H9 (cell line): ENCODE data around the gene DCP1B. TPM values are rescaled to one million over a fixed set of nuclear protein-coding genes. Genes with fewer than 3 reads are reported as not detected.
A peak's percentile ranks its signal among the peaks of the same experiment; 100 is the strongest.

ENCODE experiments used
- DNase-seq: peaks from one replicate; pipeline ENCODE4 v3.0.0-alpha.2; 2017
- H2AFZ ChIP-seq: one replicate; pipeline ENCODE4 v1.6.1; 2013; ENCODE audit warnings: mild to moderate bottlenecking, low read length, control low read depth, moderate library complexity
- H2AK5ac ChIP-seq: 2 replicates; pipeline ENCODE4 v1.6.1; 2013; ENCODE audit warnings: low read length, control low read depth, mixed read lengths; ENCODE audit not compliant: insufficient read length
- H2BK120ac ChIP-seq: one replicate; pipeline ENCODE4 v1.6.1; 2013; ENCODE audit warnings: low read depth, mild to moderate bottlenecking, low read length, control low read depth, inconsistent platforms; ENCODE audit not compliant: poor library complexity, severe bottlenecking
- H2BK12ac ChIP-seq: 2 replicates; pipeline ENCODE4 v1.6.1; 2013; ENCODE audit warnings: low read length, control low read depth, mixed read lengths, low read depth; ENCODE audit not compliant: insufficient read length
- H2BK15ac ChIP-seq: 2 replicates; pipeline ENCODE4 v1.6.1; 2013; ENCODE audit warnings: low read depth, low read length, control low read depth
- H2BK20ac ChIP-seq: one replicate; pipeline ENCODE4 v1.6.1; 2013; ENCODE audit warnings: low read depth, mild to moderate bottlenecking, low read length, control low read depth, inconsistent platforms; ENCODE audit not compliant: poor library complexity, severe bottlenecking
- H2BK5ac ChIP-seq: 2 replicates; pipeline ENCODE4 v1.6.1; 2013; ENCODE audit warnings: low read length, control low read depth, mixed read lengths; ENCODE audit not compliant: insufficient read length
- H3K14ac ChIP-seq: 2 replicates; pipeline ENCODE4 v1.6.1; 2013; ENCODE audit warnings: low read length, control low read depth; ENCODE audit not compliant: insufficient read depth
- H3K18ac ChIP-seq: 2 replicates; pipeline ENCODE4 v1.6.1; 2013; ENCODE audit warnings: low read depth, mild to moderate bottlenecking, mixed read lengths, low read length, control low read depth; ENCODE audit not compliant: insufficient read length
- H3K23ac ChIP-seq: 2 replicates; pipeline ENCODE4 v1.6.1; 2013; ENCODE audit warnings: low read length, control low read depth, mixed read lengths, low read depth; ENCODE audit not compliant: insufficient read length
- H3K23me2 ChIP-seq: 2 replicates; pipeline ENCODE4 v1.6.1; 2013; ENCODE audit warnings: low read depth, mild to moderate bottlenecking, mixed read lengths, low read length, control low read depth; ENCODE audit not compliant: insufficient read length, poor library complexity, severe bottlenecking
- H3K27ac ChIP-seq: 2 replicates; pipeline ENCODE4 v1.5.1; 2013; ENCODE audit warnings: low read length, control low read depth, mixed read lengths, low read depth; ENCODE audit not compliant: insufficient read length
- H3K27me3 ChIP-seq: 2 replicates; pipeline ENCODE4 v1.6.1; 2013; ENCODE audit warnings: low read length, control low read depth, inconsistent platforms; ENCODE audit not compliant: insufficient read depth
- H3K4ac ChIP-seq: 2 replicates; pipeline ENCODE4 v1.6.1; 2013; ENCODE audit warnings: low read depth, mild to moderate bottlenecking, control low read depth, inconsistent platforms, low read length, moderate library complexity
- H3K4me1 ChIP-seq: 2 replicates; pipeline ENCODE4 v1.6.1; 2013; ENCODE audit warnings: low read length, control low read depth, inconsistent platforms; ENCODE audit not compliant: insufficient read depth
- H3K4me2 ChIP-seq: 2 replicates; pipeline ENCODE4 v1.6.1; 2013; ENCODE audit warnings: low read length, control low read depth, mixed read lengths; ENCODE audit not compliant: insufficient read length, insufficient read depth
- H3K56ac ChIP-seq: 2 replicates; pipeline ENCODE4 v1.6.1; 2013; ENCODE audit warnings: low read depth, mild to moderate bottlenecking, mixed read lengths, low read length, control low read depth; ENCODE audit not compliant: insufficient read length
- H3K79me1 ChIP-seq: 2 replicates; pipeline ENCODE4 v1.6.1; 2013; ENCODE audit warnings: low read depth, mild to moderate bottlenecking, moderate library complexity, low read length, control low read depth, inconsistent platforms; ENCODE audit not compliant: insufficient read depth, poor library complexity, severe bottlenecking
- H3K79me2 ChIP-seq: 2 replicates; pipeline ENCODE4 v1.6.1; 2013; ENCODE audit warnings: low read length, control low read depth, inconsistent platforms; ENCODE audit not compliant: insufficient read depth
- H3K9ac ChIP-seq: 2 replicates; pipeline ENCODE4 v1.6.1; 2013; ENCODE audit warnings: low read length, control low read depth, mixed read lengths; ENCODE audit not compliant: insufficient read length; ENCODE audit errors: extremely low read depth
- H3K9me3 ChIP-seq: one replicate; pipeline ENCODE4 v1.6.1; 2013; ENCODE audit warnings: low read depth, low read length, inconsistent platforms; ENCODE audit not compliant: control insufficient read depth
- H3T11ph ChIP-seq: one replicate; pipeline ENCODE4 v1.6.1; 2013; ENCODE audit warnings: mild to moderate bottlenecking, low read length, control low read depth, inconsistent platforms
- H4K20me1 ChIP-seq: one replicate; pipeline ENCODE4 v1.6.1; 2013; ENCODE audit not compliant: control insufficient read depth, insufficient read length, insufficient read depth
- H4K5ac ChIP-seq: 2 replicates; pipeline ENCODE4 v1.6.1; 2013; ENCODE audit warnings: low read depth, mild to moderate bottlenecking, mixed read lengths, low read length, control low read depth; ENCODE audit not compliant: insufficient read length
- H4K8ac ChIP-seq: replicated peaks from 2 replicates; pipeline ENCODE4 v1.6.1; 2013; ENCODE audit warnings: low read length, control low read depth, mixed read lengths, low read depth; ENCODE audit not compliant: insufficient read length
- H4K91ac ChIP-seq: 2 replicates; pipeline ENCODE4 v1.6.1; 2013; ENCODE audit warnings: low read depth, mild to moderate bottlenecking, moderate library complexity, mixed read lengths, low read length, control low read depth; ENCODE audit not compliant: insufficient read length
- H3K27ac Mint-ChIP-seq, 3 experiments: 2 replicates in 2 of 3; 3 replicates in 1 of 3; pipeline ENCODE4 v1.8.0; 2020 to 2021; ENCODE audit warnings: mixed read lengths in 3 of 3, mild to moderate bottlenecking in 1 of 3, moderate library complexity in 1 of 3
- H3K27me3 Mint-ChIP-seq: 2 replicates; pipeline ENCODE4 v1.8.0; 2021; ENCODE audit warnings: low read depth, mild to moderate bottlenecking, moderate library complexity, mixed read lengths
- H3K36me3 Mint-ChIP-seq, 3 experiments: 2 replicates in 2 of 3; 3 replicates in 1 of 3; pipeline ENCODE4 v1.8.0; 2020 to 2021; ENCODE audit warnings: low read depth in 3 of 3, mixed read lengths in 3 of 3; ENCODE audit not compliant: insufficient read depth in 1 of 3
- H3K4me1 Mint-ChIP-seq, 2 experiments: 2 replicates each; pipeline ENCODE4 v1.8.0; 2020; ENCODE audit warnings: mixed read lengths in 2 of 2
- H3K4me3 Mint-ChIP-seq, 2 experiments: 2 replicates in 1 of 2; 3 replicates in 1 of 2; pipeline ENCODE4 v1.8.0; 2020 to 2021; ENCODE audit warnings: mild to moderate bottlenecking in 2 of 2, mixed read lengths in 2 of 2, moderate library complexity in 1 of 2
- H3K9me3 Mint-ChIP-seq, 2 experiments: 2 replicates in 1 of 2; 3 replicates in 1 of 2; pipeline ENCODE4 v1.8.0; 2020; ENCODE audit warnings: mild to moderate bottlenecking in 2 of 2, mixed read lengths in 2 of 2, moderate library complexity in 1 of 2
- WGBS: extraction: QIAGEN DNeasy Blood & Tissue Kit; methylation state at CpG from one replicate; pipeline ENCODE4 v1.1.7; 2013; ENCODE audit warnings: missing lambda C conversion rate, low lambda C conversion rate, mixed read lengths; ENCODE audit not compliant: insufficient read length; ENCODE audit errors: extremely low coverage; 5-methylcytosine and 5-hydroxymethylcytosine counted together
- total RNA-seq: library from RNA; stranded (reverse); gene quantifications from 2 replicates; pipeline ENCODE4 v1.2.1, GENCODE V29; 2021
- TF ChIP-seq, protein P1 (sequence below): fragments of 200-600 bp; sonication (generic); conservative IDR thresholded peaks from 3 replicates; pipeline ENCODE4 v1.8.0; 2021; ENCODE audit warnings: antibody characterized with exemption, mild to moderate bottlenecking

Gene DCP1B
- total RNA-seq, 1 experiment from 2014 or later: 11.2 TPM

DNA sequence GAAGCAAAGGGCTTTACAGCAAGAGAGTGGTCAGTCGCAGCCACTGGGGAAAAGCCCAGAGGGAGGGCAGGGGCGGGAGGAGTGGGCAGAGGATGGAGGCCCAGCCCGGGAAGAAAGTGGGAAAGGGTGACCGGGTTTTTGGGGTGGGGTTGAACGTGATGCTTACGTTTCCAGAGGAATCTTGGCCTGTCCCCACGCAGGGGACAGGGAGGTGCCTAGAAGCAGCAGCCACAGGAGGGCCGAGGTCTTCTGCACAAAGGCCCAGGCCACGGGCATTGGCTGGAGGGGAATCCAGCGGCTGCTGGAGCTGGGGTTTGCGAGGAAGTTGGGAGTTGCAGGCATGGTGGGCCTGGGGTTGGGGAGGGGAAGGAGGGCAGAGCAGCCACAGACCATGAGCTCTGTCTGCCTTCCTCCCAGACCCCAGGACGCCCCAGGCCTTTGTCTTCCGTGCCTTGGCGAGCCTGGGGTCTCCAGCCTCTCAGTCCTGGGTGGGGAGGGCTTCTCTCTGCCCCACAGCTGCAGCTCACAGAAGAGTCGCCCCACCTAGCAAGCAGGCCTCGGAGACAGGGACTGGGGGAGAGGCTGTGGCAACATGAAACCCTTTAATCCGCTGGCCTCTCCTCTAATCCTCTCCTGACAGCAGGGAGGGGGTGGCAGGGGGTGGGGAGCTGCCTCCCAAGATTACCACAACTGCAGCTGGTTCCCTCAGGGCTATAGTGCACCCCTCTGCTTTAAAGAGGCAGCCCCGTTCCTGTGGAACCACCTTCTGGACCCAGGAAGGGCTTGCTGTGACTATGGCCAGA, 86.0 kb downstream of the DCP1B start, which contains the start of gene CACNA2D4:
TSS of gene CACNA2D4 (minus strand) at position 572 of the 803 bp plus-strand sequence. CDS start at position 393, 179 bp downstream.
- peak within 1 kb of the TSS in 1 of 2 experiments; percentile 32; a peak in 2 of 5 replicates for H3K4me3 Mint-ChIP-seq
- H2AFZ ChIP-seq: no peak within 1 kb of the TSS

More for the DNA sequence above, 86.0 kb downstream of the DCP1B start, which contains the start of gene CACNA2D4:
- H3K27me3 Mint-ChIP-seq: no peaks in the 10 kb centered on the region; the same call in none of the 2 replicates
- Histone ChIP-seq H4K5ac (no peak within 1 kb of the TSS), H2AK5ac (no peak within 1 kb of the TSS), H2BK20ac (no peak within 1 kb of the TSS), H3K56ac (no peak within 1 kb of the TSS), H2BK15ac (no peak within 1 kb of the TSS), H4K8ac (no peak within 1 kb of the TSS), H3K4me2 (no peak within 1 kb of the TSS), H3K79me1 (no peaks in the 10 kb centered on the region), H3K14ac (no peak within 1 kb of the TSS), H3K4me1 (no peaks in the 10 kb centered on the region), H3K27me3 (no peaks in the 10 kb centered on the region), H2BK12ac (no peak within 1 kb of the TSS), H3K4ac (no peak within 1 kb of the TSS), H3K79me2 (no peaks in the 10 kb centered on the region), H3K27ac (no peak within 1 kb of the TSS), H3T11ph (no peak within 1 kb of the TSS), H2BK5ac (no peak within 1 kb of the TSS), H2BK120ac (no peak within 1 kb of the TSS), H3K23me2 (no peaks in the 10 kb centered on the region), H3K9ac (no peak within 1 kb of the TSS), H3K18ac (no peak within 1 kb of the TSS), H4K20me1 (no peaks in the 10 kb centered on the region), H3K9me3 (no peaks in the 10 kb centered on the region), H4K91ac (no peak within 1 kb of the TSS), H3K23ac (no peak within 1 kb of the TSS)
- no peaks in the 10 kb centered on the region; a peak in 1 of 7 replicates for H3K36me3 Mint-ChIP-seq
- peak; percentile 34 for DNase-seq
- H3K4me1 Mint-ChIP-seq: peaks cover 16 to 51% of the 10 kb centered on the region in 2 experiments
- TF ChIP-seq, protein P1, sequence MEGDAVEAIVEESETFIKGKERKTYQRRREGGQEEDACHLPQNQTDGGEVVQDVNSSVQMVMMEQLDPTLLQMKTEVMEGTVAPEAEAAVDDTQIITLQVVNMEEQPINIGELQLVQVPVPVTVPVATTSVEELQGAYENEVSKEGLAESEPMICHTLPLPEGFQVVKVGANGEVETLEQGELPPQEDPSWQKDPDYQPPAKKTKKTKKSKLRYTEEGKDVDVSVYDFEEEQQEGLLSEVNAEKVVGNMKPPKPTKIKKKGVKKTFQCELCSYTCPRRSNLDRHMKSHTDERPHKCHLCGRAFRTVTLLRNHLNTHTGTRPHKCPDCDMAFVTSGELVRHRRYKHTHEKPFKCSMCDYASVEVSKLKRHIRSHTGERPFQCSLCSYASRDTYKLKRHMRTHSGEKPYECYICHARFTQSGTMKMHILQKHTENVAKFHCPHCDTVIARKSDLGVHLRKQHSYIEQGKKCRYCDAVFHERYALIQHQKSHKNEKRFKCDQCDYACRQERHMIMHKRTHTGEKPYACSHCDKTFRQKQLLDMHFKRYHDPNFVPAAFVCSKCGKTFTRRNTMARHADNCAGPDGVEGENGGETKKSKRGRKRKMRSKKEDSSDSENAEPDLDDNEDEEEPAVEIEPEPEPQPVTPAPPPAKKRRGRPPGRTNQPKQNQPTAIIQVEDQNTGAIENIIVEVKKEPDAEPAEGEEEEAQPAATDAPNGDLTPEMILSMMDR: no peak
- H3K27ac Mint-ChIP-seq: peak within 1 kb of the TSS in 1 of 3 experiments; percentile 11; a peak in 3 of 7 replicates
- H3K9me3 Mint-ChIP-seq: no peaks in the 10 kb centered on the region
- no CpG with 5 or more reads among the region's 18 CpGs for WGBS
